Naive thymus-derived CD4-positive, alpha-beta T cell (primary cell): Measurements from ENCODE around the gene MLH1. TPM values are rescaled to one million over a fixed set of nuclear protein-coding genes. Genes with fewer than 3 reads are reported as not detected.
A peak's percentile ranks its signal among the peaks of the same experiment; 100 is the strongest.

ENCODE experiments used
- ATAC-seq: fragments of 150-1000 bp; cut with Tn5 transposase; 2 replicates; pipeline ENCODE4 v1.10.0; 2021; ENCODE audit warnings: mild to moderate bottlenecking, moderate library complexity
- CTCF ChIA-PET: fragments of 350-600 bp; sonication (Branson Sonifier 250); formaldehyde crosslinking; loops from one replicate; lab custom pipeline; 2021; ENCODE audit warnings: antibody characterized with exemption; lab: Charles Lee
- POLR2A ChIA-PET: fragments of 350-600 bp; sonication (Branson Sonifier 250); formaldehyde crosslinking; loops from one replicate; lab custom pipeline; 2021; ENCODE audit warnings: antibody characterized with exemption, inconsistent platforms; lab: Charles Lee
- DNase-seq, 9 donors: peaks; one replicate each; pipeline versions ENCODE4 v3.0.0 to v3.0.0-alpha.2; 2020 to 2022; ENCODE audit warnings: mixed read lengths in 1 of 9
- H3K27ac ChIP-seq: one replicate; pipeline ENCODE4 v1.7.0; 2013; ENCODE audit warnings: mild to moderate bottlenecking, low read depth, low read length, moderate library complexity
- H3K27me3 ChIP-seq, 2 donors: one replicate each; pipeline ENCODE4 v1.7.0; 2013; ENCODE audit warnings: low read length in 2 of 2, mild to moderate bottlenecking in 2 of 2, moderate library complexity in 2 of 2; ENCODE audit not compliant: control insufficient read depth in 2 of 2, insufficient read depth in 2 of 2
- H3K36me3 ChIP-seq, 3 experiments: 1 replicate in 2 of 3; 2 replicates in 1 of 3; pipeline ENCODE4 v1.7.0; 2013; ENCODE audit warnings: low read length in 3 of 3, mild to moderate bottlenecking in 3 of 3, moderate library complexity in 1 of 3; ENCODE audit not compliant: insufficient read depth in 3 of 3, control insufficient read depth in 2 of 3
- H3K4me1 ChIP-seq, 2 donors: one replicate each; pipeline ENCODE4 v1.7.0; 2013; ENCODE audit warnings: low read length in 2 of 2, mild to moderate bottlenecking in 2 of 2, moderate library complexity in 1 of 2; ENCODE audit not compliant: control insufficient read depth in 2 of 2, insufficient read depth in 2 of 2
- H3K4me3 ChIP-seq: 2 replicates; pipeline ENCODE4 v1.7.0; 2013; ENCODE audit warnings: mild to moderate bottlenecking, low read length
- H3K9me3 ChIP-seq, 3 experiments: 1 replicate in 2 of 3; 2 replicates in 1 of 3; pipeline ENCODE4 v1.7.0; 2013; ENCODE audit warnings: low read length in 3 of 3; ENCODE audit not compliant: control insufficient read depth in 2 of 3
- H3K27ac Mint-ChIP-seq, 9 donors: one replicate each; pipeline ENCODE4 v1.8.0; 2020 to 2022; ENCODE audit warnings: mixed read lengths in 9 of 9, mild to moderate bottlenecking in 8 of 9, moderate library complexity in 5 of 9, inconsistent platforms in 2 of 9
- H3K27me3 Mint-ChIP-seq, 5 donors: one replicate each; pipeline ENCODE4 v1.8.0; 2021 to 2022; ENCODE audit warnings: mixed read lengths in 5 of 5, mild to moderate bottlenecking in 1 of 5
- H3K36me3 Mint-ChIP-seq, 5 donors: one replicate each; pipeline ENCODE4 v1.8.0; 2020 to 2022; ENCODE audit warnings: mixed read lengths in 5 of 5, mild to moderate bottlenecking in 3 of 5, inconsistent platforms in 1 of 5
- H3K4me1 Mint-ChIP-seq, 7 donors: one replicate each; pipeline ENCODE4 v1.8.0; 2020 to 2022; ENCODE audit warnings: mixed read lengths in 7 of 7, mild to moderate bottlenecking in 3 of 7, inconsistent platforms in 1 of 7
- H3K4me3 Mint-ChIP-seq, 10 donors: one replicate each; pipeline ENCODE4 v1.8.0; 2020 to 2022; ENCODE audit warnings: mild to moderate bottlenecking in 10 of 10, mixed read lengths in 10 of 10, moderate library complexity in 6 of 10, inconsistent platforms in 2 of 10
- H3K9me3 Mint-ChIP-seq, 11 donors: one replicate each; pipeline ENCODE4 v1.8.0; 2020 to 2022; ENCODE audit warnings: mixed read lengths in 11 of 11, mild to moderate bottlenecking in 4 of 11, inconsistent platforms in 1 of 11, moderate library complexity in 1 of 11
- intact Hi-C, 2 donors: fragments of 100-400 bp; cut with micrococcal nuclease; formaldehyde crosslinking; loops; one replicate each; pipeline ENCODE4 v1.15.1; 2023
- polyA plus RNA-seq, 2 donors: library from polyadenylated mRNA; unstranded; fragments of 300-500 nt; fragmentation: Illumina TruSeq; gene quantifications; one replicate each; pipeline ENCODE4 v1.2.3, GENCODE V29; 2021
- total RNA-seq, 6 experiments: library from RNA in 5 of 6; stranded (reverse) in 5 of 6; gene quantifications; 1 replicate in 5 of 6; 2 replicates in 1 of 6; pipeline ENCODE4 v1.2.3 and lab custom pipeline; 2021 to 2026

MLH1 gene
- total and polyA plus RNA-seq, 7 experiments from 2014 or later, result 20.4 to 42.0 (median 28.6) TPM

GRCh38 chr3:36988356-36988755 is 5.0 kb upstream of the MLH1 start:
- no peaks in the 10 kb centered on the region for H3K27me3 Mint-ChIP-seq
- H3K27me3 ChIP-seq, result no peaks in the 10 kb centered on the region
- DNase-seq (peak in 3 of 9 donors; percentile 4 to 22 (median 18)), ATAC-seq (no peak)
- peaks cover 13 to 37% (median 16%) of the 10 kb centered on the region in 3 experiments for H3K36me3 ChIP-seq
- H3K27ac Mint-ChIP-seq, result peak overlapping the region; percentile 10 to 68 (median 48)
- ChIA-PET CTCF (interaction anchor here (1.2 kb wide), 1 partner anchor 30 kb away, joined by 5 read pairs; no protein-coding TSS in a partner anchor), POLR2A (interaction anchor here (0.6 to 1.4 kb wide), 3 partner anchors 17 to 44 kb away, joined by 3 read pairs; partner anchors contain the start of gene TRANK1)
- H3K9me3 ChIP-seq, result no peaks in the 10 kb centered on the region
- H3K4me1 ChIP-seq, result peaks cover 37 to 44% of the 10 kb centered on the region in 2 donors
- peaks cover 31 to 61% (median 44%) of the 10 kb centered on the region in 5 donors for H3K36me3 Mint-ChIP-seq
- peaks cover 35 to 44% (median 39%) of the 10 kb centered on the region in 7 donors for H3K4me1 Mint-ChIP-seq
- no peak overlapping the region for H3K27ac ChIP-seq
- peaks cover 0 to 9% (median 1%) of the 10 kb centered on the region in 11 donors for H3K9me3 Mint-ChIP-seq
- H3K4me3 ChIP-seq, result no peak overlapping the region
- H3K4me3 Mint-ChIP-seq, result peak overlapping the region in 9 of 10 donors; percentile 35 to 82 (median 56)
- intact Hi-C loops, result no loop called here

GRCh38 chr3:36989005-36989404 is 4.3 kb upstream of the MLH1 start:
- POLR2A ChIA-PET, result interaction anchor here (0.6 to 1.4 kb wide), 6 partner anchors 16 to 84 kb away, joined by 3 read pairs; partner anchors contain the start of gene TRANK1
- CTCF ChIA-PET, result interaction anchor here (0.6 to 1.2 kb wide), 2 partner anchors 31 to 1167 kb away, joined by 4 to 5 read pairs; no protein-coding TSS in a partner anchor

GRCh38 chr3:36989568-36989967 is 3.8 kb upstream of the MLH1 start:
- Histone ChIP-seq H3K36me3 (peaks cover 13 to 25% (median 13%) of the 10 kb centered on the region in 3 experiments), H3K4me1 (peaks cover 45 to 49% of the 10 kb centered on the region in 2 donors), H3K27ac (peak overlapping the region; percentile 19), H3K4me3 (peak overlapping the region; percentile 7), H3K27me3 (no peaks in the 10 kb centered on the region), H3K9me3 (no peaks in the 10 kb centered on the region)
- no peak for ATAC-seq
- peaks cover 0 to 8% (median 3%) of the 10 kb centered on the region in 11 donors for H3K9me3 Mint-ChIP-seq
- POLR2A ChIA-PET, result interaction anchor here (0.5 to 1.2 kb wide), 5 partner anchors 20 to 192 kb away, joined by 3 to 5 read pairs (median 3); partner anchors contain the start of gene TRANK1
- no peak for DNase-seq
- peaks cover 25 to 49% (median 35%) of the 10 kb centered on the region in 5 donors for H3K36me3 Mint-ChIP-seq
- intact Hi-C loops, result no loop called here
- CTCF ChIA-PET, result interaction anchor here (0.6 kb wide), 1 partner anchor 1166 kb away, joined by 4 read pairs; no protein-coding TSS in a partner anchor
- no peaks in the 10 kb centered on the region for H3K27me3 Mint-ChIP-seq
- H3K27ac Mint-ChIP-seq, result peak overlapping the region in 6 of 9 donors; percentile 34 to 72 (median 46)
- H3K4me1 Mint-ChIP-seq, result peaks cover 34 to 44% (median 39%) of the 10 kb centered on the region in 7 donors
- H3K4me3 Mint-ChIP-seq, result peak overlapping the region; percentile 14 to 73 (median 63)

More at GRCh38 chr3:36989005-36989404, 4.3 kb upstream of the MLH1 start:
- Mint-ChIP-seq H3K36me3 (peaks cover 26 to 55% (median 38%) of the 10 kb centered on the region in 5 donors), H3K4me1 (peaks cover 35 to 44% (median 39%) of the 10 kb centered on the region in 7 donors), H3K27me3 (no peaks in the 10 kb centered on the region), H3K4me3 (peak overlapping the region in 9 of 10 donors; percentile 50 to 73 (median 64)), H3K27ac (peak overlapping the region in 6 of 9 donors; percentile 38 to 72 (median 50)), H3K9me3 (peaks cover 0 to 9% (median 1%) of the 10 kb centered on the region in 11 donors)
- ATAC-seq (no peak), DNase-seq (no peak)
- Histone ChIP-seq H3K9me3 (no peaks in the 10 kb centered on the region), H3K4me1 (peaks cover 39 to 44% of the 10 kb centered on the region in 2 donors), H3K27ac (peak overlapping the region; percentile 4), H3K4me3 (no peak overlapping the region), H3K36me3 (peaks cover 13 to 30% (median 13%) of the 10 kb centered on the region in 3 experiments), H3K27me3 (no peaks in the 10 kb centered on the region)
- intact Hi-C loops, result no loop called here

GRCh38 chr3:36991147-36991546 is 2.2 kb upstream of the MLH1 start:
- peaks cover 12 to 37% (median 23%) of the 10 kb centered on the region in 5 donors for H3K36me3 Mint-ChIP-seq
- H3K27ac ChIP-seq, result peak overlapping the region; percentile 83
- H3K27ac Mint-ChIP-seq, result peak overlapping the region in 2 of 9 donors; percentile 29 to 45
- H3K4me3 ChIP-seq, result peak overlapping the region; percentile 72
- H3K4me1 ChIP-seq, result peaks cover 45 to 50% of the 10 kb centered on the region in 2 donors
- ATAC-seq, result no peak
- no peaks in the 10 kb centered on the region for H3K27me3 ChIP-seq
- H3K4me3 Mint-ChIP-seq, result peak overlapping the region in 1 of 10 donors; percentile 29
- ChIA-PET CTCF (interaction anchor here (1.1 kb wide), 1 partner anchor 32 kb away, joined by 3 read pairs; no protein-coding TSS in a partner anchor), POLR2A (interaction anchor here (0.9 to 3.6 kb wide), 6 partner anchors 10 to 84 kb away, joined by 4 to 33 read pairs (median 5); partner anchors contain the start of gene TRANK1)
- intact Hi-C loops, result no loop called here
- peaks cover 0 to 10% (median 6%) of the 10 kb centered on the region in 3 experiments for H3K36me3 ChIP-seq
- H3K27me3 Mint-ChIP-seq, result no peaks in the 10 kb centered on the region
- H3K4me1 Mint-ChIP-seq, result peaks cover 31 to 46% (median 35%) of the 10 kb centered on the region in 7 donors
- no peaks in the 10 kb centered on the region for H3K9me3 ChIP-seq
- H3K9me3 Mint-ChIP-seq, result peaks cover 0 to 8% (median 3%) of the 10 kb centered on the region in 11 donors
- DNase-seq, result no peak

- peaks cover 0 to 8% (median 3%) of the 10 kb centered on the region in 11 donors for H3K9me3 Mint-ChIP-seq
- H3K27me3 Mint-ChIP-seq, result no peaks in the 10 kb centered on the region
- ChIA-PET CTCF (interaction anchor here (0.6 to 1.2 kb wide), 2 partner anchors 34 to 109 kb away, joined by 3 to 4 read pairs; no protein-coding TSS in a partner anchor), POLR2A (interaction anchor here (0.6 to 3.6 kb wide), 29 partner anchors 11 to 1145 kb away, joined by 3 to 33 read pairs (median 4); partner anchors contain the start of genes ACAA1, DLEC1 and TRANK1)
- peaks cover 35 to 49% (median 42%) of the 10 kb centered on the region in 7 donors for H3K4me1 Mint-ChIP-seq
- peak overlapping the region in 1 of 9 donors; percentile 29 for H3K27ac Mint-ChIP-seq
- no peaks in the 10 kb centered on the region for H3K27me3 ChIP-seq
- H3K9me3 ChIP-seq, result no peaks in the 10 kb centered on the region
- DNase-seq (peak in 1 of 9 donors; percentile 2), ATAC-seq (no peak)
- intact Hi-C loops, result loop anchor here in 1 of 2 donors (2.0 kb wide), 4 partner anchors 21 to 1173 kb away; partner anchors contain the start of genes ACAA1, DLEC1 and OXSR1
- peaks cover 0 to 9% (median 4%) of the 10 kb centered on the region in 3 experiments for H3K36me3 ChIP-seq
- no peak overlapping the region for H3K4me3 Mint-ChIP-seq
- peak overlapping the region; percentile 72 for H3K4me3 ChIP-seq
- H3K36me3 Mint-ChIP-seq, result peaks cover 12 to 39% (median 30%) of the 10 kb centered on the region in 5 donors
- H3K4me1 ChIP-seq, result peaks cover 45 to 50% of the 10 kb centered on the region in 2 donors
- H3K27ac ChIP-seq, result peak overlapping the region; percentile 83
Measured at GRCh38 chr3:36991923-36992805, 1.2 kb upstream of the MLH1 start.
